Stimulated activated CD4-positive, alpha-beta T cell treated with anti-CD3 and anti-CD28 coated beads, Interleukin-1b, Interleukin-23, amount 100 ng/mL, for 48 hours (primary cell): ENCODE measurements around the gene RNF168.
A peak's percentile ranks its signal among the peaks of the same experiment; 100 is the strongest.
"Not testable (repeated sequence)": the region's sequence is repeated elsewhere in the genome, so short reads cannot be mapped to it uniquely, and the experiment has no call there.

ENCODE experiments used
- DNase-seq: peaks from one replicate; pipeline ENCODE4 v3.0.0-alpha.2; 2020

RNF168 gene

DNA sequence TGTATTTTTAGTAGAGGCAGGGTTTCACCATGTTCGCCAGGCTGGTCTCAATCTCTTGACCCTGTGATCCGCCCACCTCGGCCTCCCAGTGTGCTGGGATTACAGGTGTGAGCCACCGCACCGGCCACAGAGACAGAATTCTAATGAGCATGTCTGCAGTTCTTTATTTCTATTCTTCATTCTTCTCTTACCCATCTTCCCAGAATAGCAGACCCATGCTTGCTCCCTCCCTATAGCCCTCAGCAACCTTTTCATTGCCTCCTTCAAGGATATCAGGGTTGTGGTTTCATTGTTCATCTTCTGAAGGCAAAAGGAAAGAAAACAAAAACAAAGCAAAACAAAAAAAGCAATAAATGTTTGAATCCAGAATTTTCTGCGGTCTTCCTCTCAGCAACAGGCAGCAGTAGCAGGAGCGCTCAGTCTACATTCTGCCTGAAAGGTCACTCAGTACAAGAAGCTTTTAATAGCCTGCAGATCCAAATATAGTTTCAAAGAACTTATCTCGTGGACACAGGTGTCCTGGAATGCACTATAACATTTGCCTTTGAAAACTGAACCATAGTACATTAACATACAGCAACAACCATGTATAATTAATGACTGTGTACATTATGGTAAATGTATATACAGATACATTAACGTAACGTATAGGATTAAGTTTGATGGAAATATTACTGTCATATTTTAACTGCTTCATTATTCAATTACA is 11.5 kb upstream of the RNF168 start, which contains the start of gene SMCO1:
Gene SMCO1 (minus strand): TSS at position 434 of the 709 bp plus-strand sequence. CDS start 137 bp downstream, at position 297.
- no peak for DNase-seq

DNA sequence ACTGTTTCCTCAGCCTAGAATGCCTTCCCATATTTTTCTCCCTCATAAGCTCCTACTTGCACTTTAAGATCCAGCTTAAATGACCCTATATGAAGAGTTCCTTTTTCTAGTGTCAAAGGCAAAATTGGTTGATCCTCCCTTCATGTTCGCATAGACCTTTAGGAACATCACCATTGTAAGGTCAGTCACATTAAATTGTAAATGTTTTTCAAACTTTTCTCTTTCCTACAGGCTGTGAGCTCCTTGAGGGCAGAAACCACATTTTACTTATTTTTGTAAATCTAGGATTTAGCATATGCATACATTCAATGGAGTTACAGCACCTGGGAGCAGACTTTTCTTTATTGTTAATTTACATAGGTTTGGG is 10.8 kb upstream of the RNF168 start:
- DNase-seq = no peak

DNA sequence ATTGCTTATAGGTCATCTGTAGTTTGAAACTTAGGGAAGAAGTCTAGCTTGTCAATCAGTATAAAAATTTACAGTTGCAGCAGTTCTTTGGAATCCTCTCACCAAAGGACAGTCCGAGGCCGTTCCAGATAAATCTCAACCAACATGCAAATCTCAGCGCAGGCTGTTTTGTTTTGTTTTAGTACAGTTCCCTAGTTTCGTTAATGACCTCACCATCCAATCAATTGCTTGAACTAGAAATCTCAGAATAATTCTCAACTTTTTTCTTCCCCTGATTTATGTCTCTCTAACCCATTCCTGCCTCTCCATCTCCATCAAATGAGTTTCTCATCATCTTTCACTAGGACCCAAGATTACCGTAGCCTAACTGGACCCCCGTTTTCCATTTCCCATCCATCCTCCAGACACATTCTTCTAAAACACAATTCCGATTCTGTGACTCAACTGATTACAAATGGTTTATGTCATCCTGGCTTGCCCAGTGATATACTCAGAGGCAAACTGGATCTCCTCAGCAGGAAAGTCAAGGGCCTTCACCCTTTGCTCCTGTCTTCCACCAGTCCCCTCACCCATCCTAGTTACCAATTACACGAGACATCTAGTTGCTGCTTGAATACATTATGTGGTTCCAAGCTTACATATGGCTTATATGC is 10.3 kb upstream of the RNF168 start:
- no peak for DNase-seq

DNA sequence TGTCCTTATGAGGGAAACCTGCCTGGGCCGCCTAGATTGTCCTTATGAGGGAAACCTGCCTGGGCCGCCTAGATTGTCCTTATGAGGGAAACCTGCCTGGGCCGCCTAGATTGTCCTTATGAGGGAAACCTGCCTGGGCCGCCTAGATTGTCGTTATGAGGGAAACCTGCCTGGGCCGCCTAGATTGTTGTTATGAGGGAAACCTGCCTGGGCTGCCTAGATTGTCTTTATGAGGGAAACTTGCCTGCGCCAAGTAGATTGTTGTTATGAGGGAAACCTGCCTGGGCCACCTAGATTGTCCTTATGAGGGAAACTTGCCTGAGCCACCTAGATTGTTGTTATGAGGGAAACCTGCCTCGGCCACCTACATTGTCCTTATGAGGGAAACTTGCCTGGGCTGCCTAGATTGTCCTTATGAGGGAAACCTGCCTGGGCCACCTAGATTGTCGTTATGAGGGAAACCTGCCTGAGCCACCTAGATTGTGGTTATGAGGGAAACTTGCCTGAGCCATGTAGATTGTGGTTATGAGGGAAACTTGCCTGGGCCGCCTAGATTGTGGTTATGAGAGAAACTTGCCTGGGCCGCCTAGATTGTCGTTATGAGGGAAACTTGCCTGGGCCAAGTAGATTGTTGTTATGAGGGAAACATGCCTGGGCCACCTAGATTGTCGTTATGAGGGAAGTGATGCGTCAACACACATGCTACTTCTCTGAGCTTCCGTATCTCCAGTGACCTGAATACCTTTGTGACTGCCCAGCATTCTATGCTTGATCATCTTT is 8.3 kb upstream of the RNF168 start:
- not testable (repeated sequence) for DNase-seq

DNA sequence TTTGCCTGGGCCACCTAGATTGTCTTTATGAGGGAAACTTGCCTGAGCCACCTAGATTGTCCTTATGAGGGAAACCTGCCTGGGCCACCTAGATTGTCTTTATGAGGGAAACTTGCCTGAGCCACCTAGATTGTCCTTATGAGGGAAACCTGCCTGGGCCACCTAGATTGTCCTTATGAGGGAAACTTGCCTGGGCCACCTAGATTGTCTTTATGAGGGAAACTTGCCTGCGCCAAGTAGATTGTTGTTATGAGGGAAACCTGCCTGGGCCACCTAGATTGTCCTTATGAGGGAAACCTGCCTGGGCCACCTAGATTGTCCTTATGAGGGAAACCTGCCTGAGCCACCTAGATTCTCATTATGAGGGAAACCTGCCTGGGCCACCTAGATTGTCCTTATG is 7.5 kb upstream of the RNF168 start:
- DNase-seq = not testable (repeated sequence)

DNA sequence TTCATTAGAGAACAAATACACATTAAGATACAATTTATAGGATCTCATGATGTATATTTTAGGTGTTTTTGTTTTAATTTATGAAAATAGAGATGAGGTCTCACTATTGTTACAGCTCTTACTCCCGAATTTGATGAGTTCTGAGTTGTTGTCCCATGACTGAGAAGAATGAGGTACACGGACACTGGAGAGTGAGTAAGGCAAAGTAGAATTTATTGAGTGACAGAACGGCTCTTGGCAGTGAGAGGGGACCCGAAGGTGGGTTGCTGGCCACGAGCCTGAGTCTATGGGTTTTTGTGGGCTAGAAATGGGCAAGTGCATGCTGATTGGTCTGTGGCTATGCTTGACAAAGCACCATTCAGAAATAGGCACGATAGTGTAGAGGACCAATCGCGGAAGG is 3.1 kb upstream of the RNF168 start:
- DNase-seq = no peak

DNA sequence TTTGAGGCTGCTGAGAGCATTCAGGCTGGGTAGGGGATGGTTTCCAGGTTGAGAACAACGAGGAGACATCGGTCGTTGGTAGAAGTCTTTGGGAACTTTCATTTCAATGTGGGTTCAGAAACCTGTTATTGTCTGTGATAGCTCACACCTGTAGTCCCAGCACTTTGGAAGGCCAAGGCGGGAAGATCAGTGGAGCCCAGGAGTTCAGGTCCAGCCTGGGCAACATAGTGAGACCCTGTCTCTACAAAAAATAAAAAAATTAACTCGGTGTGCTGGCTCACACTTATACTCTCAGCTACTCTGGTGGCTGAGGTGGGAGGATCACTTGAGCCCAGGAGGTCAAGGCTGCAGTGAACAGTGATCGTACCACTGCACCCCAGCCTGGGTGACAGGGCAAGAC is 988 bp upstream of the RNF168 start:
- DNase-seq = no peak

DNA sequence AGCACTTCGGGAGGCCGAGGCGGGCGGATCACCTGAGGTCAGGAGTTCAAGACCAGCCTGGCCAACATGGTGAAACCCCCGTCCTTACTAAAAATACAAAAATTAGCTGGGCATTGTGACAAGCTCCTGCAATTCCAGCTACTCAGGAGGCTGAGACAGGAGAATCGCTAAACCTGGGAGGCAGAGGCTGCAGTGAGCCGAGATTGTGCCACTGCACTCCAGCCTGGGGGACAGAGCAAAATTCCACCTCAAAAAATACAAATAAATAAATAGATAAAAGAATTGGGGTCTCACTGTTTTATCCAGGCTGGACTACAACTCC is 470 bp upstream of the RNF168 start:
- DNase-seq = not testable (repeated sequence)

DNA sequence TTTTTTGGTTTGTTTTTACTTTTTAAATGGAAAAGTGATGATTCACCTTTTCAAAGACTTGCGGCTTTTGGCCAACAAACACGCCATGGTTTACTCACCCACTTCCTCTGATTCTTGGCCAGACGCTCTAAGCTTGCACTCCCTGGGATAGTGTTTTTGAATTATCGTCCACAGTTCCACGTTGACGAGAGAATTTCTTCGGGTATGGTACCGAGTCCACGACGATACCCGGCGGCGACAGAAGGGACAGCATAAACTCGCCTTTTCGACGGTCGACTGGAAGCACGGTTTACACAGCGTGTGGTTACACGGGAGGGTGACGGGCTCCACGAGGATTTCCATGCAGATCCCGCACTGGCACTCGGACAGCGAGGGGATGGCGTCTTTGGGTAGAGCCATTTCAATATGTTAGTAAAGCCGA is 783 bp downstream of the RNF168 start:
- peak; percentile 65 for DNase-seq

DNA sequence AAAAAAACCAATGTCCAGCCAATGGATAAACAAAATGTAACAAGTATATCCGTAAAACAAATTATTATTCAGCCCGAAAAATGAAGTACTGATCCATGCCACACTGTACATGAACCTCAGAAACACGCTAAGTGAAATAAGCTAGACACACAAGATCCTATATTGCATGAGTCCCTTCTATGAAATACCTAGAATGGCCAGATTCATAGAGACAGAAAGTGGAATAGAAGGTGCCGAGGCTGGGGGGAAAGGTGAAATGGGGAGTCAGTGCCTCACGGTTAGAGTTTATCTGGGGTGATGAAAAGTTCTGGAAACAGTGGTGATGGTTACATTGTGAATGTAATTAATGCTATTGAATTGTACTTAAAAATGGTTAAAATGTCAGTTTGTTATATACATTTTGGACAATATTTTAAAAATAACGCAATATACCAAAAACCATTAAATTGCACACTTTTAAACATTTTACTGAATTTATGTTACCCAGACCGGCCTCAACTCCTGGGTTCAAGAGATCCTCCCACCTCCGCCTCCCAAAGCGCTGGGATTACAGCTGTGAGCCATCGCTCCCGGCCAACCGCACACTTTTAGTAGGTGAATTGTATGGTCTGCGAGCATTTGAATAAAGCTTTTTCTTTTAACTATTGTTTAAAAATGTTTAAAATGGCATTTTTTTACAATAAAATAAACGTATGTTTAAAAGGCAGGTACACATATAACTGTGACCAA is 2.1 kb downstream of the RNF168 start:
- peak; percentile 18 for DNase-seq

DNA sequence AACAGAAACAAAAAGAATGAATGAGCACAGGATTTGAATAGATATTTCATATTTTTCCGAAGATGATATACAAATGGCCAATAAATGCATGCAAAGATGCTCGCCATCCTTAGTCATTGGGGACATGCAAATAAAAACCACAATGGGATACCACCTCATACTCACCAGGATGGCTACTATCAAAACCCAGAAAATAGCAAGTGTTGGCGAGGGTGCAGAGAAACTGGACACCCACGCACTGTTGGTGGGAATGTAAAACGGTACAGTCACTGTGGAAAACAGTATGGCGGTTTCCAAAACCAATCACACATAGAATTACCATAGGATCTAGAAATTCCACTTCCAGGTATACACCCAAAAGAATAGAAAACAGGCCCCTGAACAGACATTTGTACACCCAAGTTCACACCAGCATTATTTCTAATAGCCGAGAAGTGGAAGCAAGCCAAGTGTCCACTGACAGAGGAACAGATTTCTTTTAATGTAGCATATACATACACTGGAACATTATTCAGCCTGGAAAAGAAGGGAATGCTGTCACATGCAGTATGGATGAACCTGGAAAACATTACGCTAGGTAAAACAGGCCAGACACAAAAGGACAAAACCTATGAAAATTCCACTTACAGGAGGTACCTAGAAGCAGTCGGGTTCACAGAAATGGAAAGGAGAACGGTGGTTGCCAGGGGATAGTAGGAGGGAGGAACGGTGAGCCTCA is 3.6 kb downstream of the RNF168 start:
- DNase-seq = peak; percentile 14

DNA sequence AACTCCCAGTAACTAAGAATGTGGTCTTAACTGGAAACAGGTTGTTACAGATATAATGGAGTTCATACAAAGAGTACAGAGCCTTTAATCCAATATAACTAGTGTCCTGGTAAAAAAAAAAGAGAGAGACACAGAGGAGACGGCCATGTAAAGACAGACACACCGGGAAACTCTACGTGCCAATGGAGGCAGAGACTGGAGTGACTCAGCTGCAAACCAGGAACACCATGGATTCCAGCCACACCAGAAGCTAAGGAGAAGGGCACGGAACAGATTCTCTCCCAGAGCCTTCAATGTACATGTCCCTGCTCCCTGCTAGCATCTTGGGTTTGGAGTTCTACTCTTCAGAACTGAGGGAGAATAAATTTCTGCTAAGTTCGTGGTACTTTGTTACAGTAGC is 4.5 kb downstream of the RNF168 start:
- no peak for DNase-seq

DNA sequence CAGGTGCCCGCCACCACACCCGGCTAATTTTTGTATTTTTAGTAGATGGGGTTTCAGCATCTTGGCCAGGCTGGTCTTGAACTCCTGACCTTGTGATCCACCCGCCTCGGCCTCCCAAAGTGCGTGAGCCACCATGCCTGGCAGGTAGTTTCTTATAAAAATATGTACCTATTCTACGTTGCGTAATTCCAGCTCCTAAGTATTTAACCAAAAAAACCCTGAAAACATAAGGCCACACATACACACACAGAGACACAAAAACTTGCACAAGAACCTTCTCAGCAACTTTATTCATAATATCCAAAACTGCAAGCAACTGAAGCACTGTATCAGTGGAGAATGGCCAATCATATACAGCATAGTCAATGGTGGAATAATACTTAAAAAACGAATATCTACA is 5.3 kb downstream of the RNF168 start:
- no peak for DNase-seq

DNA sequence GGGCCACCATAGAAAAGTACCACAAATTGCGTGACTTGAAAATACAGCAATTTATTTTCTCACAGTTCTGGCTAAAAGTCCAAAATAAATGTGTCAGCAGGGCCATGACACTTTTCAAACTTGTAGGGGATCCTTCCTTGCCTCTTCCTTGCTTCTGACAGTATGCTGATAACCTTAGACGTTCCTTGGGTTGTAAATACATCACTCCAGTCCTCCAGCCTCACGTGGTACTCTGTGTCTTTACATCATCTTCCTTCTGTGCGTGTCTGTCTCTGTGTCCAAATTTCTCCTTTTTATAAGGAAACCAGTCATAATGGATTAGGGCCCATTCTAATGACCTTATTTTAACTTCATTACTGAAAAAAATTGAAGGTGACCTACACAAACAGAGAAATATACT is 7.4 kb downstream of the RNF168 start:
- DNase-seq = no peak

DNA sequence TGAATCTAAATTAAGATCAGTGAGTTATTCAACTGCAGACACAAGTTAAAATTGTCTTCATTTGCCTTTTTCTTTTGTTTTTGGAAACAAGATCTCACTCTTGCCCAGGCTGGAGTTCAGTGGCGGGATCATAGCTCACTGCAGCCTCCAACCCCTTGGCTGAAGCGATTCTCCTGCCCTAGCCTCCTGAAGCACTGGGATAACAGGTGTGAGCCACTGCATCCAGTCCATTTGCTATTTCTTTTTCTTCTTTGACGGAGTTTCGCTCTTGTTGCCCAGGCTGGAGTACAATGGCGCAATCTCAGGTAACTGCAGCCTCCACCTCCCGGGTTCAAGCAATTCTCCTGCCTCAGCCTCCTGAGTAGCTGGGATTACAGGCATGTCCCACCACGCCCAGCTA is 10.3 kb downstream of the RNF168 start:
- DNase-seq = no peak

DNA sequence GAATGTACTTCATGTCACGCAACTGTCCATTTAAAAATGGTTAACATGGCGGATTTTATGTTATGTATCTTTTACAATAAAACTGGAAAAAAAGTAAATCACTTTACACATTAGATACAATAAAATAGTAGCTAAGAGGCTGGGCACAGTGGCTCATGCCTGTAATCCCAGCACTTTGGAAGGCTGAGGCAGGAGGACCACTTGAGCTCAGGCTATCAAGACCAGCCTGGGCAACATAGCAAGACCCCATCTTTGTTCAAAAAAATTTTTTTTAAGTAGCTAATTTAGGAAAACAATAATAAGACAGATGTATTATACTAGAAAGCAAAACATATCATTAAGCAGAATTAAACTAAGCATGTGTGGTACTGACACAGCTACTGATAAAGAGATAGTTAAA is 11.5 kb downstream of the RNF168 start:
- no peak for DNase-seq

DNA sequence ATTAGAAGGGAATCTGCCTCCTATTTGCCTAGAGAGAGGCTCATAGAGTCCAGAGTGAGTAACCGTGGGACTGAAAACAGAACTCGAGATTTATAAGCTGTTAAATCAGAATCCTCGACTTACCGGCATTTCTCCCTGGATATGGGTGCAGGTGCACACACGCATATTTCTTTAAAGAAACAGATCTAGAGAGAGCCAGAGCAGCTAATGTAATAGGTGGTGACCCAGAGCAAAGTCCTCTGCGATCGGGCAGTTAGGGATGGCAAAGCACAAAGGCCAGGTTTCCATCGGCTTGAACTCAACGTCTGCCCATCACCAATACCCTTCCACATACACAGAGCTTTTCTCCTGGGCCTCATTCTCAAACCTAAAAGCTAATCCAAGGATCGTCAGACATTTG is 13.8 kb downstream of the RNF168 start:
- DNase-seq = no peak

DNA sequence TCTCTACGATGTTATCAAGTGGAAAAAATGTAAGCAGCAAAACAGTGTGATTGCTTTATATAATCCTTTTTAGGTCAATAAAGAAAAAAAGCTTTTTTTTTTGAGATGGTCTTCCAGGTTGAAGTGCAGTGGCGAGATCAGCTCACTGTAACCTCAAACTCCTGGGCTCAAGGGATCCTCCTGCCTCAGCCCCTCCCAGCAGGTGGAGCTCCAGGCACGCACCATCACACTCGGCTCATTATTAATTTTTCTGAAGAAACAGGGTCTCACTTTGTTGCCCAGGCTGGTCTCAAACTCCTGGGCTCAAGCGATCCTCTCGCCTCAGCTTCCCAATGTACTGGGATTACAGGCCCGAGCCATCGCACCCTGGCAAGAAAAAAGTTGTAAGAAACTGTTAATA is 17.3 kb downstream of the RNF168 start:
- no peak for DNase-seq

DNA sequence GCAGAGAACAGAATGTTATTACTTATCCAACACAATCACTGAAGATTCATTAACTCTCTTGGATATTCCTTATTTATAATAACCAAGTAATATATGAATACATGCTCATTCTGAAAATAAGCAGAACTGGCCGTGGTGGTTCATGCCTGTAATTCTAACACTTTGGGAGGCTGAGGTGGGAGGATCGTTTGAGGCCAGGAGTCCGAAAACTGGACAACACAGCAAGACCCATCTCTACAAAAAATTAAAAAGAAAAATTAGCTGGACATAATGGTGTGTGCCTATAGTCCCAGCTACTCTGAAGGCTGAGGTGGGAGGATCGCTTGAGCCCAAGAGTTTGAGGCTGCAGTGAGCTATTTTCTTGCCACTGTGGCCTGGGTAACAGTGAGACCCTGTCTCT is 25.9 kb downstream of the RNF168 start:
- DNase-seq = no peak

DNA sequence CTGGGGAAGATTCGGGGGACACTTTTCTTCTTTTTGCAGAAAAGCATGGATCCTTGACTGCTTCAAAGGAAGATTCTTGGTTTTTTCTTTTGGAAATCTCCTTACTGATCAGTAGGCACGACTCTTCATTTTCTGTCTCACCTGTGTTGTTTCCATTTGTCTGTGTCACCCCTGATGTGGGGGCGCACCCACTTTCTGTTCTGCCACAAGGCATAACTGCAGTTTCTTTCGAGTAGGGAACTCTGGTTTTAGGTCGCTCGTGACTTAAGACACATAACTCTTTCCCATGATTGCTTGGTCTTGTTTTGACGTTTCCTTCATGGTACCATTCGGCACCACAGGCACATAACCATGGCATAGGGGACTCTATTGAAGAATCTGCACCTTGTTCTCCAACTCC is 31.3 kb downstream of the RNF168 start:
- no peak for DNase-seq

DNA sequence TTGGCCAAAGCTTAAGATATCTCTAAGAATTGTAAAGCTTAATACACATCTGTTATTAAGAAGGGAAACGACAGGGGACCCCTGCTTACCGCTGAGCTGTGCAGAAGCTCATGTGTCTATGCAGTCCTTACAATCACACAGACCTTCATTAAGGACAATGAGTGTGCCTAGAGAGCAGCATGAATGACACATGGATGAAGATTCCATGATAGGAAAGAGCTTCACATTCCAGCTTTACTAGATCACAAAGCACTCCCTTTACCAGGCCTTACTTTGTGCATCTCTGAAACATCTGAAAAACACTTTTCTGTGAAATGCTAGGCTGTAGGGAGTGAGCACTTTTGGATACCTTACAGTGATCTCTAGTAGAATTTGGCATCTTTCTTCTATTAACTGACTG is 32.0 kb downstream of the RNF168 start:
- no peak for DNase-seq

DNA sequence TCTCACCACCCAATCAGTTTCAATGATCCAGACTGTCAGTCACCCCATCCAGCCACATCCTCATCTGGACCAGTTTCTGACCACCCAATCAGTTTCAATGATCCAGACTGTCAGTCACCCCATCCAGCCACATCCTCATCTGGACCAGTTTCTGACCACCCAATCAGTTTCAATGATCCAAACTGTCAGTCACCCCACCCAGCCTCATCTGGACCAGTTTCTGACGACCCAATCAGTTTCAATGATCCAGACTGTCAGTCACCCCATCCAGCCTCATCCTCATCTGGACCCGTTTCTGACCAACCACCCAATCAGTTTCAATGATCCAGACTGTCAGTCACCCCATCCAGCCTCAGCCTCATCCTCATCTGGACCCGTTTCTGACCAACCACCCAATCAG is 33.4 kb downstream of the RNF168 start:
- DNase-seq = not testable (repeated sequence)

DNA sequence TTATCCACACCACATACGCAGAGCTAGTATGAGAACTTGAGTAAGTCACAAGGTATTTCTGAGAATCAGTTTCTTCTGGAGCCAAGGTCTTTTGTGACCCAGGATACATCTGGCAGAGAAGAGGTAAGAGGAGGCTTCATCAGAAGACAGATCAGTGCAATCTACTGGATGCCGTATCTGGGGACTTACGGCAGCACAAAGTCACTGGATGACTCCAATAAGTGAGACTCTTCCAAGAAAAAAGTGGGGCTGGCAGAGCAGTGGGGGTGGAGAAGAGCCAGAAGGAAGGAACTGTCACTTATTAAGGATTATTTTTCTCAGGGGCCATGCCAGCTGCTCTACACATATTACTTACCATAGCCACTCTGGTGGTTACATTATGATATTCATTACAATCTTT is 39.8 kb downstream of the RNF168 start:
- DNase-seq = no peak
